GM21367 (cell line): ENCODE results near the gene ADGRE3.

Experiments used
- ATAC-seq: cut with Tn5 transposase; IDR thresholded peaks from one replicate; pipeline ENCODE4 v1.9.1; 2021; ENCODE audit not compliant: unreplicated experiment

The ADGRE3 gene, protein sequence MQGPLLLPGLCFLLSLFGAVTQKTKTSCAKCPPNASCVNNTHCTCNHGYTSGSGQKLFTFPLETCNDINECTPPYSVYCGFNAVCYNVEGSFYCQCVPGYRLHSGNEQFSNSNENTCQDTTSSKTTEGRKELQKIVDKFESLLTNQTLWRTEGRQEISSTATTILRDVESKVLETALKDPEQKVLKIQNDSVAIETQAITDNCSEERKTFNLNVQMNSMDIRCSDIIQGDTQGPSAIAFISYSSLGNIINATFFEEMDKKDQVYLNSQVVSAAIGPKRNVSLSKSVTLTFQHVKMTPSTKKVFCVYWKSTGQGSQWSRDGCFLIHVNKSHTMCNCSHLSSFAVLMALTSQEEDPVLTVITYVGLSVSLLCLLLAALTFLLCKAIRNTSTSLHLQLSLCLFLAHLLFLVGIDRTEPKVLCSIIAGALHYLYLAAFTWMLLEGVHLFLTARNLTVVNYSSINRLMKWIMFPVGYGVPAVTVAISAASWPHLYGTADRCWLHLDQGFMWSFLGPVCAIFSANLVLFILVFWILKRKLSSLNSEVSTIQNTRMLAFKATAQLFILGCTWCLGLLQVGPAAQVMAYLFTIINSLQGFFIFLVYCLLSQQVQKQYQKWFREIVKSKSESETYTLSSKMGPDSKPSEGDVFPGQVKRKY

DNA sequence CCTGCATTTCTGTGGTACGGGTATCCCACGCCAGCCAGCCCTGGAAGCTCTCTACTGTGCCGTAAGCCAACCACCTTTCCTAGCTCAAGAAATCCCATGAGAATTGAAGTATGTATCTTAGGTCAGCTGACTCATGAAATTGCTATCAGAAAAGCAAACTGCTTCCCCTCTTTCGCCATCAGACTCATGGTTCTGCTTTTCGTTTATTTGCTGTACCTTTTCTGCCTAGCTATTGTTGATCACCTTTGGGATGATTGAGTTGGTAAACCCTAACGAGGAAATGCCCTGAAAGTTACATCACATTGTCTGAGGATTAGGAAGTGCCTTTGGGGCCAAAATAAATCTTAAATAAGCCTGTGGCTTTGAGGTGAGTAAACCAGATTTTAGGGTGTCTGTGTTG lies at the start of gene ADGRE3:
ADGRE3 (minus strand) TSS at position 81 of the 400 bp plus-strand sequence; CDS start at position 7, 74 bp downstream.
- no peak for ATAC-seq

- no peak for ATAC-seq
Observed at GRCh38 chr19:14722127-14722526, 47.5 kb upstream of the ADGRE3 start.

DNA sequence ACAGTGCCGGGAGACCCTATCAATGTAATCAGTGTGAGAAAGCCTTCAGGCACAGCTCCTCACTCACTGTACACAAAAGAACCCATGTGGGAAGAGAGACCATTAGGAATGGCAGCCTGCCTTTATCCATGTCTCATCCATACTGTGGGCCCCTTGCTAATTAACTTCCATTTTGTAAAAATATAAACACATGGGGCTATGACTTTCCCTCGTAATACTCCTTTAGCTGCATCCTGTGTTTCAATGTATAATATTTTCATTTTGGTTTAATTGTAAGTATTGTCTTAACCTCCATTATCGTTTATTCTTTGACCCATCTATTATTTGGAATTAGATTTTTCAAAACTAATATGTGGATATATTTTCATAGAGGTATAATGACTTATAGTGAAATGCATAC lies 44.5 kb upstream of the ADGRE3 start:
- no peak for ATAC-seq

DNA sequence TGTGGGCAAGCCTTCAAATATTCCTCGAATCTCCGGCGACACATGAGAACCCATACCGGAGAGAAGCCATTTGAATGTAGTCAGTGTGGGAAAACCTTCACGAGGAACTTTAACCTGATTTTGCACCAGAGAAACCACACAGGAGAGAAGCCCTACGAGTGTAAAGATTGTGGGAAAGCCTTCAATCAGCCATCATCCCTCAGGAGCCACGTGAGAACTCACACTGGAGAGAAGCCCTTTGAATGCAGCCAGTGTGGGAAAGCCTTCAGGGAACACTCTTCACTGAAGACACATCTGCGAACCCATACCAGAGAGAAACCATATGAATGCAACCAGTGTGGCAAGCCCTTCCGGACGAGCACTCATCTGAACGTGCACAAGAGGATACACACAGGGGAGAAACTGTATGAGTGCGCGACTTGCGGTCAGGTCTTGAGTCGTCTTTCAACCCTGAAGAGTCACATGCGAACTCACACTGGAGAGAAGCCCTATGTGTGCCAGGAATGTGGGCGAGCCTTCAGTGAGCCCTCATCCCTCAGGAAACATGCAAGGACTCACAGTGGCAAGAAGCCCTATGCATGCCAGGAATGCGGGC lies 44.0 kb upstream of the ADGRE3 start:
- no peak for ATAC-seq

GRCh38 chr19:14715841-14716240 lies 41.2 kb upstream of the ADGRE3 start:
- ATAC-seq: no peak

GRCh38 chr19:14704450-14704849 lies 29.8 kb upstream of the ADGRE3 start:
- ATAC-seq: no peak

DNA sequence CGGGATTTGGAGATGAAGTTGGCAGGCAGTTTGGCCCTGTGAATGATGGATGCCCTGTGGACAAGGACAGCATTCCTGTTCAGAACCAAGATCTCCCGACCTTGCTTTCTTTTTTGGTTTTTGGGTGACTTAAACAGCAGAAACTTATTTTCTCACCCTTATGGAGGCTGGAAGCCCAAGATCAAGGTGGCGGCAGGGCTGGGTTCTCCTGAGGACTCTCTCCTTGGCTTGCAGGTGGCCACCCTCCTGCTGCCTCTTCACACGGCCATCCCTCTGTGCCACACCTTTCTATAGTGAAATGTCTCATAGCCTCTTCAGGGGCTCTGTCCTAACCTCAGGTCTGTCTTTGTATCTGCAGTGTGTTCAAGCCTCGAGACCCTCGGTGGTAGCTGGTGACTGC lies 29.2 kb upstream of the ADGRE3 start:
- no peak for ATAC-seq

GRCh38 chr19:14700711-14701375 lies 26.2 kb upstream of the ADGRE3 start:
- no peak for ATAC-seq

- ATAC-seq: no peak
Observed at GRCh38 chr19:14699641-14700040, 25.0 kb upstream of the ADGRE3 start.

GRCh38 chr19:14695471-14695870 lies 20.8 kb upstream of the ADGRE3 start:
- no peak for ATAC-seq

DNA sequence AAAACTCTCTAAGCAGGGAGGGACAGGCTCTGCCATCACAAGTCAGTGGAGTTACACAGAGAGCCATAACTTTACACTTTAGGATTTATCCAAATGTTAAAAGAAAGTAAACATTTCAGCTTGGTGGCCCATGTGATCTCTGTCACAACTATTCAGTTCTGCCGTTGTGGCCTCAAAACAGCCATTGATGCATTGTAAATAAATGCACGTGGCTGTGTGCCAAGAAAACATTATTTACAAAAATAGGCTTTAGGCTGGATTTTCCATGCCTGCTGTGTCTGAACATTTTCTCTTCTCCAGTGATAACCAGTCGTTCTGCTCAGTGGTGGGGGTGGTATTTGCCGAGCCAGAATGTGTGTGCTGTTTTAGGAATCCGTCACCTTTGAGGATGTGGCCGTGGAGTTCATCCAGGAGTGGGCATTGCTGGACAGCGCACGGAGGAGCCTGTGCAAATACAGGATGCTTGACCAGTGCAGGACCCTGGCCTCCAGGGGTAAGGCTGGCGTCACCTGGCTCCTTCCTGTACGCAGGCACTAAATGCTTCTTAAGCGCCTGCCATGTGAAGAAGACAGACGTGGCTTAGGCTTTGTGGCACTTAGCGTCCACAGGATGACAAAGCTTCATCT lies 20.1 kb upstream of the ADGRE3 start:
- no peak for ATAC-seq

- ATAC-seq: peak; percentile 72
Observed at GRCh38 chr19:14689598-14690503, 15.2 kb upstream of the ADGRE3 start, which contains the start of gene ZNF333. TSS of gene ZNF333 (plus strand) at chr19:14690048. CDS start at chr19:14693492, 3,444 bp downstream.

- ATAC-seq: no peak
Observed at GRCh38 chr19:14686411-14686810, 11.8 kb upstream of the ADGRE3 start.

DNA sequence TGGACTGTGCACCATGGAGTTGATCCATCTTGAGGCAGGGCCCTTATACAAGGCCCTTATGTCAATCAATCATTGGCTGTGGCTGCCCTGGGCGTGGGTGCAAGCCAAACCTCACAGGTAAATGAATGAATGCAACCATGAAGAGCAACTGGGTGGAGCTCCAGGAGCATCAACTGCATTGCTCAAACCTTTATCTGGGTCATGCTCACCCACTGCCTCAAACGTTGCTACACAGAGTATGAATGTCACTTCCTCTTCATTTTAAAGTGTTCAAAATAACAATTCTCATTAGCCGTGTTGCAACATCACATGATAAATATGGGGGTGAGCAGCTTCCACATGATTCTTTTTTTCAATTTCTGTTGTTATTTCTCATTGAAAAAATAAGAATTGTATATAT lies 8.8 kb upstream of the ADGRE3 start:
- no peak for ATAC-seq

- no peak for ATAC-seq
Observed at GRCh38 chr19:14682084-14682483, 7.4 kb upstream of the ADGRE3 start.

- no peak for ATAC-seq
Observed at GRCh38 chr19:14678199-14678598, 3.6 kb upstream of the ADGRE3 start.

DNA sequence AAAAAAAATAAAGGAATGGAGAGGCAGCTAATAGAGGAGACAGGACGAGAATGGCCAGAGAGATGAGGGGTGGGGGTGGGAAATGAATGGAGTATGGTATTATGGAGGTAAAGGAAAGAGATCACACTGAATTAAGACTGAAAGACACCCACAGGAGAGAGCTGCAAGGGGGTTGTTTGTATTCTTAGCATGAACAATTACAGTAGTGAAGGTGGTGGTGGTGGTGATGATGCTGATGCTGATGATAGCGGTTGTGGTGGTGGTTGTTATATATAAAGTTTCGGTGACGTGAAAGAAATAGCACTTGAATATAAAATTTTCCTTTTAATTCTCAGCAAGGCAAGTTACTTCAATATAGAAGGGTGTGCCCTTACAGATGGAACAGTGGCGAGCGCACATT lies 2.8 kb upstream of the ADGRE3 start:
- ATAC-seq: no peak

GRCh38 chr19:14676762-14677161 lies 2.1 kb upstream of the ADGRE3 start:
- no peak for ATAC-seq

- no peak for ATAC-seq
Observed at GRCh38 chr19:14673088-14673487, 1.6 kb downstream of the ADGRE3 start.
